GM10266 (cell line): Measurements from ENCODE around the gene SLC16A1.

Experiments used
- DNase-seq: peaks from one replicate; pipeline ENCODE4 v3.0.0; 2012; ENCODE audit errors: extremely low spot score
- TF ChIP-seq, protein P1 (sequence below): IDR thresholded peaks from 2 replicates; pipeline ENCODE4 v1.5.1; 2012; ENCODE audit warnings: mild to moderate bottlenecking, low read depth; ENCODE audit not compliant: control insufficient read depth, insufficient read depth; ENCODE audit errors: missing control alignments

The SLC16A1 gene

DNA sequence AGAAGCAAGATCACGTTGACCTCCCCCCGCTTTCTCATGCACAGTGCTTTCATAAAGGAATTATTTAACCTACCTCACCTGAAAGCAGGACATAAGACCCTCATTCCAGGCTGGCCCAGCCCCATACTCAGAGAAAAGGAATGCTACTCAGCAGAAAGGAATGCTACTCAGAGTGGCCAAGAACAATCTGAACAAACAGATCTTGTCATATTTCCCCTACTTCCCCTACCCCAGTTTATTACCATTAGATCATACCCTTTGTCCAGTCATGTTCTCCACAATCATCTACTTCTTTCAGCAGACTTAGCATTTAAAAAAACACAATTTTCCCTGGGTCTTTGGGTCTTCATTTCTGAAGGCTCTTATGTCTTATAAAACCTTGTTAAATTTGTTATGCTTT is 89.8 kb downstream of the SLC16A1 start:
- TF ChIP-seq, protein P1, sequence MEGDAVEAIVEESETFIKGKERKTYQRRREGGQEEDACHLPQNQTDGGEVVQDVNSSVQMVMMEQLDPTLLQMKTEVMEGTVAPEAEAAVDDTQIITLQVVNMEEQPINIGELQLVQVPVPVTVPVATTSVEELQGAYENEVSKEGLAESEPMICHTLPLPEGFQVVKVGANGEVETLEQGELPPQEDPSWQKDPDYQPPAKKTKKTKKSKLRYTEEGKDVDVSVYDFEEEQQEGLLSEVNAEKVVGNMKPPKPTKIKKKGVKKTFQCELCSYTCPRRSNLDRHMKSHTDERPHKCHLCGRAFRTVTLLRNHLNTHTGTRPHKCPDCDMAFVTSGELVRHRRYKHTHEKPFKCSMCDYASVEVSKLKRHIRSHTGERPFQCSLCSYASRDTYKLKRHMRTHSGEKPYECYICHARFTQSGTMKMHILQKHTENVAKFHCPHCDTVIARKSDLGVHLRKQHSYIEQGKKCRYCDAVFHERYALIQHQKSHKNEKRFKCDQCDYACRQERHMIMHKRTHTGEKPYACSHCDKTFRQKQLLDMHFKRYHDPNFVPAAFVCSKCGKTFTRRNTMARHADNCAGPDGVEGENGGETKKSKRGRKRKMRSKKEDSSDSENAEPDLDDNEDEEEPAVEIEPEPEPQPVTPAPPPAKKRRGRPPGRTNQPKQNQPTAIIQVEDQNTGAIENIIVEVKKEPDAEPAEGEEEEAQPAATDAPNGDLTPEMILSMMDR, result no peak
- DNase-seq, result no peak

DNA sequence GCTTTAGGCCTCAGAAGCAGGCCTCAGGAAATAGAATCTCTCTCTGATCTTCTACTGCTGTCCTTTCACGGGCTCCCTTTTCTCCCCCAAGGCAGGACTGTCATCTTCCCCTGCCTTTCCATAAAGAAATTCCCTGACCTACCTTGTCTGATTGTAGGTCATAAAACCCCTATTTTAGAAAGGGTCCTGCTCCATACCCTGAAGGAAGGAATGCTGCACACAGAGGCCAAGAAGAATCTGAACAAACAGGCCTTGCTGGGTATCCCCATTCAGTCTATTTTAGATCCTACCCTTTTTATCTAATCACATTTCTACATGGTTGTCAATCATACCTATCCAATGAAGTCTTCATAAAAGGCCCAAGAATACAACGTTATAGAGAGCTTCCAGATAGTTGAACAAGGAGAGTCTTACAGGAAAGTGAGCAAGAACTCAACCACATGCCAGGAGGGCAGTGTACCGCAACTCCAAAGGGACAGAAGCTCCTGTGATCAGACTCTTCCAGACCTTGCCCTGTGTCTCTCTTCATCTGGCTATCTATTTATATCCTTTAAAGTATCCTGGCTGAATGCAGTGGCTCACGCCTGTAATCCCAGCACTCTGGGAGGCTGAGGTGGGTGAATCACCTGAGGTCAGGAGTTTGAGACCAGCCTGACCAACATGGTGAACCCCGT is 93.1 kb downstream of the SLC16A1 start:
- TF ChIP-seq, protein P1, result no peak
- no peak for DNase-seq
